ENCODE data around the gene DAGLB. TPM values are rescaled to one million over a fixed set of nuclear protein-coding genes. Genes with fewer than 3 reads are reported as not detected.
"Not testable (repeated sequence)": the region's sequence is repeated elsewhere in the genome, so short reads cannot be mapped to it uniquely, and the experiment has no call there.

DAGLB gene
- total RNA-seq, 1 experiment from 2014 or later: 22.3 TPM

DNA sequence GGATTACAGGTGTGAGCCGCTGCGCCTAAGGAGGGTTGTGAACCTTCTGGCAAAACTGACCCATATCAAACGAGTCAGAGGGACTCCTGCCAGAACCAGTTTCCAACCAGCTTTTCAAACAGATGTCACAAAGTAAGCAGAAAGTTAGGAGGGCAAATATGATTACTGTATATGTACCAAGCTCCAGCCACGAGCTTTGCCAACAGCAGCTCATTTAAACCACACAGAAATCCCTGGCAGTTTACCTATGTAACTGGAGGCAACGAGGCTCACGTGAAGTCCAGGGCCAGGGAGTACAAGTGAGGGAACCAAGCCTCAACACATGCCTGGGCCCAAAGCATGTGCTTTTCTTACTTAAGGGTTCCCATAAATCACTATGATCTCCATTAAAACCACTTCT, 12.5 kb upstream of the DAGLB start:
- in situ Hi-C loops (cut with HindIII; ENCODE audit: low pct_unique_long_range_greater_than_20kb, low sequenced_read_pairs): no loop called here
- DNase-seq (ENCODE audit: low read depth, low spot score) (no peak), ATAC-seq (peak; percentile 15; the same call in 1 of the 2 replicates)
- H3K4me3 ChIP-seq (ENCODE audit: low read depth in 2 of 2, low read length in 2 of 2): no peak overlapping the region
- intact Hi-C loops (cut with micrococcal nuclease; ENCODE audit: unreplicated experiment): no loop called here
- TF ChIP-seq SIN3A (IDR thresholded peaks at IDR 0.05; ENCODE audit: borderline replicate concordance, insufficient read depth, low read depth, low read length) (no peak), POLR2AphosphoS5 (IDR thresholded peaks at IDR 0.05; ENCODE audit: low read depth, low read length) (no peak), TCF7L2 (IDR thresholded peaks at IDR 0.05; ENCODE audit: low read depth, low read length) (no peak)
- TF ChIP-seq, protein P1, sequence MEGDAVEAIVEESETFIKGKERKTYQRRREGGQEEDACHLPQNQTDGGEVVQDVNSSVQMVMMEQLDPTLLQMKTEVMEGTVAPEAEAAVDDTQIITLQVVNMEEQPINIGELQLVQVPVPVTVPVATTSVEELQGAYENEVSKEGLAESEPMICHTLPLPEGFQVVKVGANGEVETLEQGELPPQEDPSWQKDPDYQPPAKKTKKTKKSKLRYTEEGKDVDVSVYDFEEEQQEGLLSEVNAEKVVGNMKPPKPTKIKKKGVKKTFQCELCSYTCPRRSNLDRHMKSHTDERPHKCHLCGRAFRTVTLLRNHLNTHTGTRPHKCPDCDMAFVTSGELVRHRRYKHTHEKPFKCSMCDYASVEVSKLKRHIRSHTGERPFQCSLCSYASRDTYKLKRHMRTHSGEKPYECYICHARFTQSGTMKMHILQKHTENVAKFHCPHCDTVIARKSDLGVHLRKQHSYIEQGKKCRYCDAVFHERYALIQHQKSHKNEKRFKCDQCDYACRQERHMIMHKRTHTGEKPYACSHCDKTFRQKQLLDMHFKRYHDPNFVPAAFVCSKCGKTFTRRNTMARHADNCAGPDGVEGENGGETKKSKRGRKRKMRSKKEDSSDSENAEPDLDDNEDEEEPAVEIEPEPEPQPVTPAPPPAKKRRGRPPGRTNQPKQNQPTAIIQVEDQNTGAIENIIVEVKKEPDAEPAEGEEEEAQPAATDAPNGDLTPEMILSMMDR (IDR thresholded peaks at IDR 0.05): no peak
- TF ChIP-seq, protein P2, sequence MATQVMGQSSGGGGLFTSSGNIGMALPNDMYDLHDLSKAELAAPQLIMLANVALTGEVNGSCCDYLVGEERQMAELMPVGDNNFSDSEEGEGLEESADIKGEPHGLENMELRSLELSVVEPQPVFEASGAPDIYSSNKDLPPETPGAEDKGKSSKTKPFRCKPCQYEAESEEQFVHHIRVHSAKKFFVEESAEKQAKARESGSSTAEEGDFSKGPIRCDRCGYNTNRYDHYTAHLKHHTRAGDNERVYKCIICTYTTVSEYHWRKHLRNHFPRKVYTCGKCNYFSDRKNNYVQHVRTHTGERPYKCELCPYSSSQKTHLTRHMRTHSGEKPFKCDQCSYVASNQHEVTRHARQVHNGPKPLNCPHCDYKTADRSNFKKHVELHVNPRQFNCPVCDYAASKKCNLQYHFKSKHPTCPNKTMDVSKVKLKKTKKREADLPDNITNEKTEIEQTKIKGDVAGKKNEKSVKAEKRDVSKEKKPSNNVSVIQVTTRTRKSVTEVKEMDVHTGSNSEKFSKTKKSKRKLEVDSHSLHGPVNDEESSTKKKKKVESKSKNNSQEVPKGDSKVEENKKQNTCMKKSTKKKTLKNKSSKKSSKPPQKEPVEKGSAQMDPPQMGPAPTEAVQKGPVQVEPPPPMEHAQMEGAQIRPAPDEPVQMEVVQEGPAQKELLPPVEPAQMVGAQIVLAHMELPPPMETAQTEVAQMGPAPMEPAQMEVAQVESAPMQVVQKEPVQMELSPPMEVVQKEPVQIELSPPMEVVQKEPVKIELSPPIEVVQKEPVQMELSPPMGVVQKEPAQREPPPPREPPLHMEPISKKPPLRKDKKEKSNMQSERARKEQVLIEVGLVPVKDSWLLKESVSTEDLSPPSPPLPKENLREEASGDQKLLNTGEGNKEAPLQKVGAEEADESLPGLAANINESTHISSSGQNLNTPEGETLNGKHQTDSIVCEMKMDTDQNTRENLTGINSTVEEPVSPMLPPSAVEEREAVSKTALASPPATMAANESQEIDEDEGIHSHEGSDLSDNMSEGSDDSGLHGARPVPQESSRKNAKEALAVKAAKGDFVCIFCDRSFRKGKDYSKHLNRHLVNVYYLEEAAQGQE (IDR thresholded peaks at IDR 0.05; ENCODE audit: insufficient read depth in 1 of 2, low read depth in 2 of 2, low read length in 1 of 2): no peak
- ChIA-PET POLR2A (no interaction called here), CTCF (no interaction called here)
- H3K36me3 ChIP-seq (ENCODE audit: control insufficient read depth, insufficient read depth, low read length): peaks cover 17% of the 10 kb centered on the region
- H3K27me3 ChIP-seq (ENCODE audit: control insufficient read depth, insufficient read depth, low read length): no peaks in the 10 kb centered on the region
- BruUV-seq (replicated peaks): no TSS peak
- H3K9me3 ChIP-seq (ENCODE audit: control insufficient read depth, insufficient read depth, low read depth, low read length): no peaks in the 10 kb centered on the region
- no peak overlapping the region for H3K27ac ChIP-seq (ENCODE audit: low read length)
- no peaks in the 10 kb centered on the region for H3K4me1 ChIP-seq (ENCODE audit: control insufficient read depth, insufficient read depth, low read length)

DNA sequence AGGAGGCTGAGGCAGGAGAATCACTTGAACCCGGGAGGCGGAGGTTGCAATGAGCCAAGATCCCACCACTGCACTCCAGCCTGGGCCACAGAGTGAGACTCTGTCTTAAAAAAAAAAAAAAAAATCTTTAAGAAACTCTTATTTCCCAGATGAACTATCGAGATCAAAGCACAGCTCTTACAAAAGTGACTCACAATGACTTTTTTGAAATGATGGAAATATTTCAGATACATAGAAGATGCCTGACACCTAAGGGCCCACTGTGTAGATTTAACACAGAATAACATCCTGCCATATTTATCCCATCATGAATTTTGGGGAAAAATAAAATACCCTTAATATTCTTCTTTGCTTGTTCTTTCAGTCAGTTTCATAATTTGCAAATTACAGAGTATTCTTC, 10.9 kb upstream of the DAGLB start:
- H3K36me3 ChIP-seq (ENCODE audit: control insufficient read depth, insufficient read depth, low read length): peaks cover 17% of the 10 kb centered on the region
- BruUV-seq (replicated peaks); CTCF ChIA-PET; in situ Hi-C loops (cut with HindIII; ENCODE audit: low pct_unique_long_range_greater_than_20kb, low sequenced_read_pairs); ATAC-seq; H3K4me3 ChIP-seq (ENCODE audit: low read depth in 2 of 2, low read length in 2 of 2); DNase-seq (ENCODE audit: low read depth, low spot score); H3K9me3 ChIP-seq (ENCODE audit: control insufficient read depth, insufficient read depth, low read depth, low read length); H3K4me1 ChIP-seq (ENCODE audit: control insufficient read depth, insufficient read depth, low read length); intact Hi-C loops (cut with micrococcal nuclease; ENCODE audit: unreplicated experiment); H3K27ac ChIP-seq (ENCODE audit: low read length); H3K27me3 ChIP-seq (ENCODE audit: control insufficient read depth, insufficient read depth, low read length): not testable (repeated sequence)
- POLR2A ChIA-PET: interaction anchor here (0.6 kb wide), 1 partner anchor 691 kb away, joined by 7 read pairs; no protein-coding TSS in a partner anchor

DNA sequence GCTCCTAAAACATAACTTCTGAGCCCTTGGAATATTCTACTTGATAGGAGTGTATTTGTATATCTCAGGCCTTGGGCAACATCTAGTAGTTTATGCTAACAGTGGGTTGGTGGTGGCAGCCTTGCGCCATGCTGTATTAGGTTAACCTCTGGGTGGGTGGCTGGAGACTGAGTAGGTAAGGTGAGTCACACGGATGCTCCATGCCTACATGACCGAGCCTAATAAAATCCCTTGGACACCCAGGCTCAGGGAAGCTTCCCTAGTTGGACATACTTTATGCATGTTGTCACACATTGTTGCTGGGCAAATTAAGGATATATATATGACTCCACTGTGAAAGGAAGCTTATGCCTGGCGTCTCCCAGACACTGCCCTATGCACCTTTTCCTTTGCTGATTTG, 6.0 kb upstream of the DAGLB start:
- DNase-seq (ENCODE audit: low read depth, low spot score): no peak
- Histone ChIP-seq H3K4me3 (ENCODE audit: low read depth in 2 of 2, low read length in 2 of 2) (no peak overlapping the region), H3K27me3 (ENCODE audit: control insufficient read depth, insufficient read depth, low read length) (no peaks in the 10 kb centered on the region), H3K27ac (ENCODE audit: low read length) (no peak overlapping the region), H3K9me3 (ENCODE audit: control insufficient read depth, insufficient read depth, low read depth, low read length) (no peaks in the 10 kb centered on the region), H3K4me1 (ENCODE audit: control insufficient read depth, insufficient read depth, low read length) (peaks cover 7% of the 10 kb centered on the region), H3K36me3 (ENCODE audit: control insufficient read depth, insufficient read depth, low read length) (no peaks in the 10 kb centered on the region)
- in situ Hi-C loops (cut with HindIII; ENCODE audit: low pct_unique_long_range_greater_than_20kb, low sequenced_read_pairs): no loop called here
- peak; percentile 67 for ATAC-seq
- intact Hi-C loops (cut with micrococcal nuclease; ENCODE audit: unreplicated experiment): no loop called here
- POLR2A ChIA-PET: no interaction called here
- no peak for TF ChIP-seq SIN3A (IDR thresholded peaks at IDR 0.05; ENCODE audit: borderline replicate concordance, insufficient read depth, low read depth, low read length)
- TF ChIP-seq, protein P1 (IDR thresholded peaks at IDR 0.05): no peak
- TF ChIP-seq TCF7L2 (IDR thresholded peaks at IDR 0.05; ENCODE audit: low read depth, low read length): no peak
- CTCF ChIA-PET: no interaction called here
- no TSS peak for BruUV-seq (replicated peaks)

Measured in Panc1 (cell line).